ENCODE results near the gene COG5.

The COG5 gene

DNA sequence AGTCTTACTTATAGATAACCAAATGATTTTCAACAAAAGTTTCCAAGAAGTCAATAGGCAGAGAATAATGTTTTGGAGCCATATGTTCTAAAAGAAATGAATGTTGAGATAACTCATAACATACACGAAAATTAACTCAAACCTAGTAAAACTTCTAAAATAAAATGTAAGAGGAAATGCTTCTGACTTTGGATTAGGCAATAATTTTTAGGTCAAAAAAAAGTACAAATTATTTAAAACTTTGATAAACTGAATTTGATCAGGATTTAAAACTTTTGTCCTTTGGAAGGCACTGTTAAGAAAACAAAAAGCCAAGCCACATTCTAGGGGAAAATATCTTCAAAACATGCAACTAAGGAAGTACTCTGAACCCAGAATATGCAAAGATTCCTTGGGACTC is 242.1 kb downstream of the COG5 start:
- Histone ChIP-seq H3K36me3 (ENCODE audit: control insufficient read depth in 1 of 2, insufficient read depth in 2 of 2, low read length in 2 of 2) (peaks cover 3 to 6% of the 10 kb centered on the region in 2 donors), H3K9me3 (ENCODE audit: control insufficient read depth in 1 of 2, low read length in 2 of 2) (no peaks in the 10 kb centered on the region), H3K4me1 (ENCODE audit: control insufficient read depth in 1 of 2, insufficient read depth in 2 of 2, low read length in 2 of 2) (no peaks in the 10 kb centered on the region)

DNA sequence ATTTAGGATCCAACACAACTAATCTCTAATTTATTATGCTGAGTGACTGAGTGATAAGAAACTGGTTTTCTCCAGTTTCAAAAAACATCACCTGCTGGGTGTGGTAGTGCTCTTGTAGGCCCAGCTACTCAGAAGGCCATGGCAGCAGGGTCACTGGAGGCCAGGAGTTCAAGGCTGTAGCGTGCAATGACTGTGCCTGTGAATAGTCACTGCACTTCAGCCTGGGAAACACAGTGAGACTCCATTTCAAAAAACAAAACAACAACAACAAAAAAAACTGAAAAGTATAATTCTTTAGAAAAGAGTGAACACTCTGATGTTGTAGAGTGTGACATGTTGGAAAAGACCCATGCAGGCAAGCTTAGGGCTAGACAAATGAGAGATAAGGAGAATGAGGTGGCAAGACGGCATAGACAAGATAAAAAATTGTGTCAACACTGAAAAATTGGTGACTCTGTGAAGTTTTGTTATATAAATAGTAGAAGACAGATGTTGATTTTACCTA is 243.9 kb downstream of the COG5 start:
- Histone ChIP-seq H3K4me1 (ENCODE audit: control insufficient read depth in 1 of 2, insufficient read depth in 2 of 2, low read length in 2 of 2) (no peaks in the 10 kb centered on the region), H3K9me3 (ENCODE audit: control insufficient read depth in 1 of 2, low read length in 2 of 2) (no peaks in the 10 kb centered on the region), H3K27ac (ENCODE audit: low read length) (no peak overlapping the region), H3K36me3 (ENCODE audit: control insufficient read depth in 1 of 2, insufficient read depth in 2 of 2, low read length in 2 of 2) (peaks cover 3 to 6% of the 10 kb centered on the region in 2 donors), H3K4me3 (ENCODE audit: low read depth in 1 of 2, low read length in 2 of 2) (no peak overlapping the region), H3K27me3 (ENCODE audit: low read depth, low read length) (no peaks in the 10 kb centered on the region)

More for the DNA sequence above, 242.1 kb downstream of the COG5 start:
- no peak overlapping the region for H3K27ac ChIP-seq (ENCODE audit: low read length)
- H3K4me3 ChIP-seq (ENCODE audit: low read depth in 1 of 2, low read length in 2 of 2): no peak overlapping the region
- no peaks in the 10 kb centered on the region for H3K27me3 ChIP-seq (ENCODE audit: low read depth, low read length)

DNA sequence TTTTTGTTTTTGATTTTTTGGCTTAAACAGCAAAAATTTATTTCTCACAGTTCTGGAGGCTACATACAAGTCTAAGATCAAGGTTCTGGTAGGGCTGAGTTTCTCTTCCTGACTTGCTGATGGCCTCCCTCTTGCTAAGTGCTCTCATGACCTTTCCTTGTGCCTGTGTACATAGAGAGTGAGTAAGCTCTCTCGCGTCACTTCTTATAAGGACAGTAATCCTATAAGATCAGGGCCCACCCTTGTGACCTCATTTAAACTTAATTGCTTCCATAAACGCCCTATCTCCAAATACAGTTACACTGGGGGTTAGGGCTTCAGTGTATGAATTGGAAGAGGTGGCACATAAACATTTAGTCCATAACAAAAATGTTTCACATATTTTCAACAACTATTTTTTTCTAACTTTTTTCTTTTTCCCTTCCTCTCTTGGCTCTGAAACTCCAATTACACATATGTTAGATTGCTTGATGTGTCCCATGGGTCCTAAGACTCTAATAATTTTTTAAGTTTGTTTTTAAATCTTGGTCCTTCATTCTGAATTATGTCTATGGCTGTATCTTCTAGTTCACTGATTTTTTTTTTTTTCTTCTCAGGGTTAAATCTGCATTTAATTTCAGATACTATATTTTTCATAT is 245.1 kb downstream of the COG5 start:
- Histone ChIP-seq H3K36me3 (ENCODE audit: control insufficient read depth in 1 of 2, insufficient read depth in 2 of 2, low read length in 2 of 2) (peaks cover 3 to 6% of the 10 kb centered on the region in 2 donors), H3K9me3 (ENCODE audit: control insufficient read depth in 1 of 2, low read length in 2 of 2) (no peaks in the 10 kb centered on the region), H3K4me1 (ENCODE audit: control insufficient read depth in 1 of 2, insufficient read depth in 2 of 2, low read length in 2 of 2) (no peaks in the 10 kb centered on the region), H3K27ac (ENCODE audit: low read length) (no peak overlapping the region), H3K27me3 (ENCODE audit: low read depth, low read length) (no peaks in the 10 kb centered on the region), H3K4me3 (ENCODE audit: low read depth in 1 of 2, low read length in 2 of 2) (no peak overlapping the region)

DNA sequence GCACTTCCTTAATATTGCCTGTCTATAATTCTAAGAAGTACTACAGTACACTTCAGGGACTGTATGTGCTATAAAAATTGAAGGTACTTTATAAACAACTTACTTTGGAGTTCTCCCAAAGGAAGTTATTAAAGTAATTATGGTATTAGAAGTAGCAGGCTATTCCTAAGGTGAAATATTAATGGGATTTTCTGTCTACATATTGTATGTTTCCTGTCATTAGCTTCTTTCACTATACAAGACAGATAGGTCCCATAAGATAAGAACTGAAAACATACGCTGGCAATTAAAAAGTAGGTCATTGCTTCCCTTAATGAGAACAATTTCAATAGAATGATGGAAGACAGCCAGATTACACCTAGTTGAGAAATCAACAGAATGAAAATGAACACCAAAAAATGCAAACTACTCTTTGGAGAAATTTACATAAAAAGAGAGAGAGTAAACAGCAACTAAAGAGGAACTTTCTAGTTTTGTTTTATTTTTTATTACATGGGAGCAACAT is 248.0 kb downstream of the COG5 start:
- no peaks in the 10 kb centered on the region for H3K4me1 ChIP-seq (ENCODE audit: control insufficient read depth in 1 of 2, insufficient read depth in 2 of 2, low read length in 2 of 2)
- no peaks in the 10 kb centered on the region for H3K27me3 ChIP-seq (ENCODE audit: low read depth, low read length)
- no peak overlapping the region for H3K4me3 ChIP-seq (ENCODE audit: low read depth in 1 of 2, low read length in 2 of 2)
- no peaks in the 10 kb centered on the region for H3K9me3 ChIP-seq (ENCODE audit: control insufficient read depth in 1 of 2, low read length in 2 of 2)
- peaks cover 0 to 3% of the 10 kb centered on the region in 2 donors for H3K36me3 ChIP-seq (ENCODE audit: control insufficient read depth in 1 of 2, insufficient read depth in 2 of 2, low read length in 2 of 2)
- H3K27ac ChIP-seq (ENCODE audit: low read length): no peak overlapping the region

DNA sequence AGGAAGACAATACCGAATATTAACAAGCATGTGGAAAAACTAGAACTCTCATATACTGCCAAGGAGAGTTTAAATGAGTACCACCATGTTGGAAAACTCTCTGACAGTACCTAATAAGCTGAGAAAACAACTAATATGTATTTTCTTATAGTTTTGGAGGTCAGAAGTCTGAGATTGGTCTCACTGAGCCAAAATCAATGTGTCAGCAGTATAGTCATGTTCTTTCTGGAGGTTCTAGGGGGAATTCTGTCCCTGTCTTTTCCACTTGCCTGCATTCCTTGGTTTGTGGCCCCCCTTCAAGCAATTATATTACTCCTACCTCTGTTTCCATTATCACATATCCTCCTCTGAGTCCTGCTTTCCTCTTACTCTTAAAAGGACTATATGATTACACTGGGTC is 250.4 kb downstream of the COG5 start:
- no peak overlapping the region for H3K4me3 ChIP-seq (ENCODE audit: low read depth in 1 of 2, low read length in 2 of 2)

DNA sequence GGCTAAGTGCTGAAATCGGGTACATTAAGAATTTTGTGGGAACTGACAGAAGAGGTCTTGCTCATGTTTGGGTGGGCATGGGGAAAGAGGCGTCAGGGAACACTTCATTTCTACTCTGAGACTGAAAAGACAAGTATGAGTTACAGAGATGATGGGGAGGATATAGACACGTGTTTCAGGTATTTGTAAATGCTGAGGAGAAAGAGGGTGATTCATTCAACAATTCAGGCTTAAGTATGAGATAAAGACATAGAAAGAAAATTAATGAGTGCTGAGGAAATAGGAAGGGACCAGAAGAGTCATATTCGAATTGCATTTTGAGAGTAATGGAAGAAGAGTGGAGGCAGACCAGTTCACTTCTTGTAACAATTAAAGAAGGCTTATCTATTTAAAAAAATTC is 251.3 kb downstream of the COG5 start:
- Histone ChIP-seq H3K9me3 (ENCODE audit: control insufficient read depth in 1 of 2, low read length in 2 of 2) (no peaks in the 10 kb centered on the region), H3K27me3 (ENCODE audit: low read depth, low read length) (no peaks in the 10 kb centered on the region), H3K4me3 (ENCODE audit: low read depth in 1 of 2, low read length in 2 of 2) (no peak overlapping the region), H3K4me1 (ENCODE audit: control insufficient read depth in 1 of 2, insufficient read depth in 2 of 2, low read length in 2 of 2) (no peaks in the 10 kb centered on the region), H3K27ac (ENCODE audit: low read length) (no peak overlapping the region), H3K36me3 (ENCODE audit: control insufficient read depth in 1 of 2, insufficient read depth in 2 of 2, low read length in 2 of 2) (no peaks in the 10 kb centered on the region)

More for the DNA sequence above, 250.4 kb downstream of the COG5 start:
- Histone ChIP-seq H3K36me3 (ENCODE audit: control insufficient read depth in 1 of 2, insufficient read depth in 2 of 2, low read length in 2 of 2) (no peaks in the 10 kb centered on the region), H3K27me3 (ENCODE audit: low read depth, low read length) (no peaks in the 10 kb centered on the region), H3K4me1 (ENCODE audit: control insufficient read depth in 1 of 2, insufficient read depth in 2 of 2, low read length in 2 of 2) (no peaks in the 10 kb centered on the region), H3K9me3 (ENCODE audit: control insufficient read depth in 1 of 2, low read length in 2 of 2) (no peaks in the 10 kb centered on the region), H3K27ac (ENCODE audit: low read length) (no peak overlapping the region)

DNA sequence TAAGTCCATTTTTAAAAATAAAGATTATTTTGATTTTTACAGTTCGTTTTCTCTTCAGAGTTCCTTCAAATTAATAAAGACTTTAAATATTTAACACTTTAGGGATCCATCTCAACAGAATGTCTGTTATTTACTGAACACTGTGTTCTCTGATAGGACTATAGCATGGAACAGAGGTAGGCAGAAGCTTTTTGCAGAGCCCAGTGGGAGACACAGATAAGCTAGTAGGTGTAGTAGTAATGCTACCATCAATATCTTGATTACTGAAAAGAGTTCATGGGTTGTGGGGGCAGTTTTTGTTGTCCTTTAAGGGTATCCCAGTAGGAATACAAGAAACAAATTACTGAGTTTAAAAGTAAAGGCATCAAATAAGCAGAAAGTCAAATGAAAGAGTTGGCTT is 254.4 kb downstream of the COG5 start:
- Histone ChIP-seq H3K4me1 (ENCODE audit: control insufficient read depth in 1 of 2, insufficient read depth in 2 of 2, low read length in 2 of 2) (no peaks in the 10 kb centered on the region), H3K4me3 (ENCODE audit: low read depth in 1 of 2, low read length in 2 of 2) (no peak overlapping the region), H3K9me3 (ENCODE audit: control insufficient read depth in 1 of 2, low read length in 2 of 2) (no peaks in the 10 kb centered on the region), H3K27ac (ENCODE audit: low read length) (no peak overlapping the region), H3K27me3 (ENCODE audit: low read depth, low read length) (no peaks in the 10 kb centered on the region), H3K36me3 (ENCODE audit: control insufficient read depth in 1 of 2, insufficient read depth in 2 of 2, low read length in 2 of 2) (peaks cover 0 to 4% of the 10 kb centered on the region in 2 donors)

DNA sequence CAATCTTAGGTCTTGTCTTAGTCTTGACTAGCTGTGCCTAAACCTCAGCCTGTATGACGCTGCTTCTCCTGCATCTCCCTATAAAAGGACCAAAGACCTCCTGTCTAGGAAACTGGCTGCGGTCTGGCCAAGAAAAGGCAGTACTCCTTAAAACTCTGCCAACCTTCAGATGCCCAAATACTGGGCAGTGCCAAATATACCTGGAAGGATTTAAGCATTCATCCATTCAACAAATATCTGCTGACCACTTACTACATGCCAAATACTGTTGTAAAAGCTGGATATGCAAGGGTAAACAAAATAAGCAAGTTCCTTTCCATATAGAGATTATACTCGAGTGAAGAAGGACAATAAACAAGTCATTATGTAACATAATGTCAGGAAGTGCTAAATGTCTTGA is 259.1 kb downstream of the COG5 start:
- Histone ChIP-seq H3K4me3 (ENCODE audit: low read depth in 1 of 2, low read length in 2 of 2) (no peak overlapping the region), H3K36me3 (ENCODE audit: control insufficient read depth in 1 of 2, insufficient read depth in 2 of 2, low read length in 2 of 2) (peaks cover 0 to 4% of the 10 kb centered on the region in 2 donors), H3K4me1 (ENCODE audit: control insufficient read depth in 1 of 2, insufficient read depth in 2 of 2, low read length in 2 of 2) (no peaks in the 10 kb centered on the region), H3K27ac (ENCODE audit: low read length) (no peak overlapping the region), H3K27me3 (ENCODE audit: low read depth, low read length) (no peaks in the 10 kb centered on the region), H3K9me3 (ENCODE audit: control insufficient read depth in 1 of 2, low read length in 2 of 2) (no peaks in the 10 kb centered on the region)

DNA sequence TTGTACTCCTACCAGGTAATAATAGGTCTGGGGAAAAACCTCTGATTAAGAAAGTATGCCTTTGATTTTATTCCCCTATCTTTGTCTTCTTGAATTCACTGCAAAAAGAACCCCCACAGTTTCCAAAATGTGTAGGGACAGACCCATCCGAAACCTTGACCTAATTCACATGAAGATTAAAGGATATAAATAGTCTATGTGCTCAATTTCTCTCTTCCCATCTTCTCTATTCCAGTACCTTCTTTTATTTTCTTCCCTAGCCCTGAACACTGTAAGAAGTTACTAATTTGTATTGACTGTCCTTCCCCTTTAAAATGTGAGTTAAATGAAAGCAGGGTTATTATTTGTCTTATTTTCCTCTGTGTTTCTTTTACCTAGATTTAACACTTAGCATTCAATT is 259.7 kb downstream of the COG5 start:
- Histone ChIP-seq H3K36me3 (ENCODE audit: control insufficient read depth in 1 of 2, insufficient read depth in 2 of 2, low read length in 2 of 2) (peaks cover 0 to 4% of the 10 kb centered on the region in 2 donors), H3K27ac (ENCODE audit: low read length) (no peak overlapping the region), H3K4me3 (ENCODE audit: low read depth in 1 of 2, low read length in 2 of 2) (no peak overlapping the region), H3K4me1 (ENCODE audit: control insufficient read depth in 1 of 2, insufficient read depth in 2 of 2, low read length in 2 of 2) (no peaks in the 10 kb centered on the region), H3K27me3 (ENCODE audit: low read depth, low read length) (no peaks in the 10 kb centered on the region), H3K9me3 (ENCODE audit: control insufficient read depth in 1 of 2, low read length in 2 of 2) (no peaks in the 10 kb centered on the region)

DNA sequence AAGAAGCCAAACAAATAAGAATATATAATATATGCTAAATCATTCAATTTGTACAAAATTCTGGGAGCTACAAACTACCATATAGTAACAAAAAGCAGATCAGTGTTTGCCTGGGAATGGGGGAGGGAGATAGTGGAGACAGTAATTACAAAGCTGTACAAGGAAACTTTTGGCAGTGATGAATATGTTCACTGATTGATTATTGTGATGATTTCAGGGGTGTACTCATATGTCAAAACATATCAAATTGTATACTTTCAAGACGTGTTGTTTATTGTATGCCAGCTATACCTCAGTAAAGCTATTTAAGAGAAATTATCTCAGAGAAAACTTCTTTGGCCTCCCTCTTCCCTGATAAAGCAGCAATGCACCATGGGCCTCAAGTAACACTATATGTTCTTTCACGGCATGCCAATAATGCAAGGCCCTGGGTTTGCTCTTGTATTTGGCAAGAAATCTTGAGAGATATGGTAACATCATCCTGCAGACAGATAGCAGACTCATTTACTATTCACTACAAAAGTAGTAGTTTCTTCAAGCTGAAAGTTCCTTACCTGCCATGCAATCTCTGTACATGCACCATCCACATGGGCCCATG is 261.4 kb downstream of the COG5 start:
- no peak overlapping the region for H3K27ac ChIP-seq (ENCODE audit: low read length)

DNA sequence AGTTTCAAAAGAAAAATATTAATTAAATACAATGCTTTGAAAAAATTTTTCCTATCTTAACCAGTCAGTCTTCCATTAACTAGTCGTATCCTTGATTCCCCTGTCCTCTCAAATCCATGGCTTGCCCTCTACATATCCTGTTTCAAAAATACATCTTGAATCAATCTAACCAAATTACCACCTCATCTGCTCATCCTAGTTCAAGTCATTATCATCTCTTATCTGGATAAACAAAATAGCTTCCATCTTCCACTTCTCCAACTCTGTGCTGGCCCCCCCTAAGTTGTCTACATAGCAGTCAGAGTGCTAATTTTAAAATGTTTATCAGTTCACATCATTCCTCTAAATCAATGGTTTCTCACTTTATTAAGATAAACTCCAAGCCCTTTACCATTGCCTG is 269.5 kb downstream of the COG5 start:
- Histone ChIP-seq H3K27me3 (ENCODE audit: low read depth, low read length) (no peaks in the 10 kb centered on the region), H3K36me3 (ENCODE audit: control insufficient read depth in 1 of 2, insufficient read depth in 2 of 2, low read length in 2 of 2) (peaks cover 4 to 15% of the 10 kb centered on the region in 2 donors), H3K4me1 (ENCODE audit: control insufficient read depth in 1 of 2, insufficient read depth in 2 of 2, low read length in 2 of 2) (no peaks in the 10 kb centered on the region), H3K27ac (ENCODE audit: low read length) (no peak overlapping the region), H3K4me3 (ENCODE audit: low read depth in 1 of 2, low read length in 2 of 2) (no peak overlapping the region), H3K9me3 (ENCODE audit: control insufficient read depth in 1 of 2, low read length in 2 of 2) (no peaks in the 10 kb centered on the region)

More for the DNA sequence above, 261.4 kb downstream of the COG5 start:
- Histone ChIP-seq H3K36me3 (ENCODE audit: control insufficient read depth in 1 of 2, insufficient read depth in 2 of 2, low read length in 2 of 2) (peaks cover 0 to 8% of the 10 kb centered on the region in 2 donors), H3K27me3 (ENCODE audit: low read depth, low read length) (no peaks in the 10 kb centered on the region), H3K4me3 (ENCODE audit: low read depth in 1 of 2, low read length in 2 of 2) (no peak overlapping the region), H3K4me1 (ENCODE audit: control insufficient read depth in 1 of 2, insufficient read depth in 2 of 2, low read length in 2 of 2) (no peaks in the 10 kb centered on the region), H3K9me3 (ENCODE audit: control insufficient read depth in 1 of 2, low read length in 2 of 2) (no peaks in the 10 kb centered on the region)
